Stomach (tissue), 9 donors: Measurements from ENCODE around the gene GPC6. TPM values are rescaled to one million over a fixed set of nuclear protein-coding genes. Genes with fewer than 3 reads are reported as not detected.

Source experiments
- DNase-seq, 2 donors: peaks; one replicate each; pipeline versions ENCODE4 v3.0.0 to v3.0.0-alpha.2; 2013 to 2019
- H3K27ac ChIP-seq, 5 donors: fragments of 200-600 bp in 4 of 5; sonication (generic) in 4 of 5; one replicate each; pipeline ENCODE4 v1.5.1; 2013 to 2019; ENCODE audit warnings: mild to moderate bottlenecking in 1 of 5, moderate library complexity in 1 of 5
- H3K27me3 ChIP-seq, 3 donors: fragments of 200-600 bp; sonication (generic); one replicate each; pipeline ENCODE4 v1.5.1; 2017 to 2019; ENCODE audit warnings: mixed run types in 1 of 3
- H3K36me3 ChIP-seq, 4 donors: fragments of 200-600 bp; sonication (generic); 1 replicate in 3 of 4; 2 replicates in 1 of 4; pipeline ENCODE4 v1.5.1; 2016 to 2019
- H3K4me1 ChIP-seq, 4 donors: fragments of 200-600 bp; sonication (generic); one replicate each; pipeline ENCODE4 v1.5.1; 2016 to 2019
- H3K4me3 ChIP-seq, 4 donors: fragments of 200-600 bp; sonication (generic) in 3 of 4; one replicate each; pipeline ENCODE4 v1.5.1; 2016 to 2019; ENCODE audit warnings: mild to moderate bottlenecking in 1 of 4
- H3K9me3 ChIP-seq, 4 donors: fragments of 200-600 bp; sonication (generic); one replicate each; pipeline ENCODE4 v1.5.1; 2016 to 2019
- CTCF ChIP-seq, 7 experiments: fragments of 450-650 bp in 4 of 7; fragments of 200-600 bp in 3 of 7; sonication (generic) in 3 of 7; IDR thresholded peaks; one replicate each; pipeline ENCODE4 v1.5.1; 2016 to 2019; ENCODE audit warnings: antibody characterized with exemption in 7 of 7, control low read depth in 2 of 7, mild to moderate bottlenecking in 1 of 7
- EP300 ChIP-seq: sonication (generic); formaldehyde crosslinking; IDR thresholded peaks from one replicate; pipeline ENCODE4 v1.6.1; 2017; ENCODE audit warnings: antibody characterized with exemption
- POLR2A ChIP-seq, 4 donors: fragments of 450-650 bp; IDR thresholded peaks; one replicate each; pipeline ENCODE4 v1.6.1; 2016; ENCODE audit warnings: antibody characterized with exemption in 4 of 4, control low read depth in 2 of 4, mild to moderate bottlenecking in 1 of 4, moderate library complexity in 1 of 4
- POLR2AphosphoS5 ChIP-seq, 3 donors: sonication (generic); formaldehyde crosslinking; IDR thresholded peaks; one replicate each; pipeline ENCODE4 v1.6.1; 2016; ENCODE audit warnings: antibody characterized with exemption in 3 of 3
- WGBS, 5 donors: extraction: QIAGEN DNeasy Blood & Tissue Kit in 3 of 5; methylation state at CpG; one replicate each; pipeline versions ENCODE4 v1.1.5 to v1.1.7; 2013 to 2018; 5-methylcytosine and 5-hydroxymethylcytosine counted together
- intact Hi-C: fragments of 100-400 bp; cut with DNase I; formaldehyde crosslinking; loops from one replicate; pipeline ENCODE4 v1.15.1; 2023; ENCODE audit warnings: low total_unique reads
- polyA plus RNA-seq, 3 donors: library from polyadenylated mRNA; stranded (reverse); fragments of 200-250 nt; gene quantifications; one replicate each; pipeline ENCODE4 v1.2.3, GENCODE V29; 2013
- total RNA-seq, 5 donors: library from RNA; depleted of rRNA; stranded (reverse); fragments of >200 nt; gene quantifications; one replicate each; pipeline versions ENCODE4 v1.1.0 to v1.2.3, GENCODE V29; 2014 to 2016
- donor health status: healthy with polysubstance abuse.
- donor health status: Bipolar disorder and iron deficiency.
- donor health status: healthy.

Gene GPC6
- total and polyA plus RNA-seq, 8 donors, result 0.70 to 52.7 (median 5.6) TPM

GRCh38 chr13:93660391-93661063 lies 433.9 kb downstream of the GPC6 start:
- no peaks in the 10 kb centered on the region for H3K36me3 ChIP-seq
- no peak overlapping the region for H3K4me3 ChIP-seq
- no peaks in the 10 kb centered on the region for H3K27me3 ChIP-seq
- no peak for TF ChIP-seq POLR2AphosphoS5 (IDR thresholded peaks at IDR 0.05)
- H3K4me1 ChIP-seq, result no peaks in the 10 kb centered on the region
- intact Hi-C loops, result no loop called here
- peaks cover 0 to 16% (median 3%) of the 10 kb centered on the region in 4 donors for H3K9me3 ChIP-seq
- H3K27ac ChIP-seq, result no peak overlapping the region
- no peak for DNase-seq

GRCh38 chr13:93670866-93671265 lies 444.3 kb downstream of the GPC6 start:
- H3K27me3 ChIP-seq, result no peaks in the 10 kb centered on the region
- WGBS, 5 donors, result 68 to 88% (median 78%) methylated on average over 2 of the region's 2 CpGs
- intact Hi-C loops, result no loop called here

GRCh38 chr13:93672996-93673395 lies 446.4 kb downstream of the GPC6 start:
- H3K27ac ChIP-seq, result no peak overlapping the region
- DNase-seq, result no peak
- H3K9me3 ChIP-seq, result no peaks in the 10 kb centered on the region
- H3K36me3 ChIP-seq, result no peaks in the 10 kb centered on the region
- TF ChIP-seq POLR2AphosphoS5 (IDR thresholded peaks at IDR 0.05) (no peak), CTCF (IDR thresholded peaks at IDR 0.05) (no peak), POLR2A (IDR thresholded peaks at IDR 0.05) (no peak), EP300 (no peak)
- H3K27me3 ChIP-seq, result no peaks in the 10 kb centered on the region
- intact Hi-C loops, result no loop called here
- H3K4me3 ChIP-seq, result no peak overlapping the region
- H3K4me1 ChIP-seq, result no peaks in the 10 kb centered on the region
- WGBS, 5 donors, result 61 to 91% (median 81%) methylated on average over 1 of the region's 1 CpG

More at GRCh38 chr13:93670866-93671265, 444.3 kb downstream of the GPC6 start:
- no peak overlapping the region for H3K4me3 ChIP-seq
- H3K27ac ChIP-seq, result no peak overlapping the region
- H3K9me3 ChIP-seq, result no peaks in the 10 kb centered on the region
- DNase-seq, result no peak
- H3K36me3 ChIP-seq, result no peaks in the 10 kb centered on the region
- TF ChIP-seq POLR2AphosphoS5 (IDR thresholded peaks at IDR 0.05), result no peak
- TF ChIP-seq CTCF (IDR thresholded peaks at IDR 0.05), result no peak
- no peak for TF ChIP-seq POLR2A (IDR thresholded peaks at IDR 0.05)
- TF ChIP-seq EP300, result no peak
- H3K4me1 ChIP-seq, result no peaks in the 10 kb centered on the region

- intact Hi-C loops, result no loop called here
- H3K36me3 ChIP-seq, result no peaks in the 10 kb centered on the region
- no peak overlapping the region for H3K4me3 ChIP-seq
- no peak for TF ChIP-seq CTCF (IDR thresholded peaks at IDR 0.05)
- no peak for TF ChIP-seq POLR2AphosphoS5 (IDR thresholded peaks at IDR 0.05)
- no peak for TF ChIP-seq EP300
- TF ChIP-seq POLR2A (IDR thresholded peaks at IDR 0.05), result no peak
- 72 to 87% (median 77%) methylated on average over 3 of the region's 3 CpGs for WGBS, 5 donors
- H3K4me1 ChIP-seq, result no peaks in the 10 kb centered on the region
- H3K27ac ChIP-seq, result no peak overlapping the region
- no peak for DNase-seq
- H3K27me3 ChIP-seq, result no peaks in the 10 kb centered on the region
- H3K9me3 ChIP-seq, result no peaks in the 10 kb centered on the region
Measured at GRCh38 chr13:93673885-93674284, 447.3 kb downstream of the GPC6 start.

GRCh38 chr13:93674337-93674755 lies 447.7 kb downstream of the GPC6 start:
- DNase-seq, result no peak
- Histone ChIP-seq H3K4me1 (no peaks in the 10 kb centered on the region), H3K9me3 (no peaks in the 10 kb centered on the region), H3K36me3 (no peaks in the 10 kb centered on the region), H3K4me3 (no peak overlapping the region), H3K27ac (no peak overlapping the region), H3K27me3 (no peaks in the 10 kb centered on the region)
- WGBS, 5 donors, result 52 to 68% (median 65%) methylated on average over 3 of the region's 3 CpGs
- TF ChIP-seq POLR2AphosphoS5 (IDR thresholded peaks at IDR 0.05), result no peak
- TF ChIP-seq CTCF (IDR thresholded peaks at IDR 0.05), result no peak
- no peak for TF ChIP-seq POLR2A (IDR thresholded peaks at IDR 0.05)
- TF ChIP-seq EP300, result no peak
- intact Hi-C loops, result no loop called here
